HG03280 (cell line): Measurements from ENCODE around the gene PPP2CA.
"Not testable (repeated sequence)": the region's sequence is repeated elsewhere in the genome, so short reads cannot be mapped to it uniquely, and the experiment has no call there.

Experiments
- ATAC-seq: cut with Tn5 transposase; IDR thresholded peaks from one replicate; pipeline ENCODE4 v1.9.1; 2021; ENCODE audit warnings: mild to moderate bottlenecking, moderate library complexity; ENCODE audit not compliant: unreplicated experiment

PPP2CA gene

DNA sequence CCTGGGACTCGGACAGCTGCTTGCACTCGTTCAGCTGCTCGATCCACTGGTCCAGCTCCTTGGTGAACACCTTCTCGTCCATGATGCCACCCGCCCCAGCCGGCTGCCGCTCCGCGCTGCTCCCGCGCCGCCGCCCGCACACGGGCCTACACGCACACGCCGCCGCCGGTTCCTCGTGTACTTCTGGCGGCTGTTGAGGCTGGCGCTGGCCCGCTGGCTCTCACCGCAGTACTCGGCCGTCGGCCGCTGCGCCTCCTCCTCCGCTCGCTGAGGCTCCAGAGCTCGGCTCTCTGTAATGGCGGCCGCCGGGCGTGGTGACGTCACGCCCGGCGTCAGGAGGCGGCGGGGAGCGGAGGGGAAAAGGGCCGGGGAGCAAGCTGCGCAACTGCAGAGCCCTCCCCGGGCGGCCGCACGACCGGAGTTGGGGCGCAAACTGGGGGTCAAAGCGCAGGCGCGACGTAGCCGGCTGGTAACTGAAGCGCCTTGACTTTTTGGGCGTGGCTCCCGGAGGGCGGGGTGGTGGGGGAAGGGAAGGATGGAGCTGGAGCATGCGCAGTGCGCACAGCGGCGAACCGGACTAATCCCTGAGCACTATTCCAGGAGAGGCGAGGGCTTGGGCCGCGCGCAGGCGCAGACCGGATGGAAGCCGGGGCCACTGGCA is at the start of gene PPP2CA:
Gene PPP2CA, minus strand, starts transcription at position 294 of the 661 bp plus-strand sequence. Its CDS starts 212 bp downstream, at position 82.
- peak; percentile 84 for ATAC-seq

DNA sequence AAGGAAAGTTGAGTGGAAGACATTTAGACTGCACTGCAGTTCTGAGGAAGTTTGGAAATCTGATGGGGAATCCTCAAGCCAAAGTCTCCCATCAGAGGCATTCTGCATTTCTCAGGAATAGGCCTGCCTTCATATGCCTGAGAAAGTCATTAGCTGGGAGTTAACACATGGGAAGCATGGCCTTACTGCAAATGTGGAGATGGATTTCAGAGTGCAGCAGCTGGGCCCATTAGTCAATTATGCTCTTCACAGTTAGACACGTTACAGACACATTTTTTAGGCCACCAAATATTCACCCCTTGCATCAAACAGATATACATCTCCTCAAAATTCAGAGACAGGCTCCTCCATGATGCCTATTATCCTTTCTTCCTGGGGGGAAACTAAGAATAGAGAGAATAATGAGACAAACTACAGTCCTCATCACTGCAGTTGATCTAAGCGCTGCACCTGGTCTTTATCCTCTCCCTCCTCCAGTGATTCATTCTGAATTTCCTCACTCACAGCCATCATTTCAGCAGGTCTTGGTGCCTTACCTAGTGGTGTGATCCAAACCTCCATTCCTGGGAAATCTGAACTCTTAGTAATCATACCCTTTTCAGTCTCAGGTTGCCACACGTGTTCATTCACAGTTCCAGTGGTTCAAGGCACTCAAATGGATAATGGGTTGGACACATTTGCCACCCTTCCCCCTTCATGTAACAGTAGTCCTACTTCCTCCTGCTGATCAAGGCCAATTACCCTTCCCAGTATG is 47.9 kb upstream of the PPP2CA start:
- no peak for ATAC-seq

DNA sequence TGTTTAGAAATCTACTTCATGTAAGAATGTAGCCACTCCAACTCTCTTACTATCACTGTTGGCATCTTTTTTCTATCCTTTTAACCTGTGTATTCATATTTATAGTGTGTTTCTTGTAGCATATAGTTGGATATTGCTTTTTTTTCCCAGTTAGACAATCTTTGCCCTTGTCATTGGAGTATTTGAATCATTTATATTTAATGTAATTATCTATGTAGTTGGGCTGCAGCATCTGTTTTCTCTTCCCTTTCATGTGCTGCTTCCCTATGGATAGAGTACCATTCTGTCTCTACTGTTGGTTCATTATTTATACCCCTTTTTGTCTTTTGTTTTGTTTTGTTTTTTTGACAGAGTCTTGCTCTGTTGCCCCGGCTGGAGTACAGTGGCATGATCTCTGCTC is 45.2 kb upstream of the PPP2CA start:
- ATAC-seq: no peak

DNA sequence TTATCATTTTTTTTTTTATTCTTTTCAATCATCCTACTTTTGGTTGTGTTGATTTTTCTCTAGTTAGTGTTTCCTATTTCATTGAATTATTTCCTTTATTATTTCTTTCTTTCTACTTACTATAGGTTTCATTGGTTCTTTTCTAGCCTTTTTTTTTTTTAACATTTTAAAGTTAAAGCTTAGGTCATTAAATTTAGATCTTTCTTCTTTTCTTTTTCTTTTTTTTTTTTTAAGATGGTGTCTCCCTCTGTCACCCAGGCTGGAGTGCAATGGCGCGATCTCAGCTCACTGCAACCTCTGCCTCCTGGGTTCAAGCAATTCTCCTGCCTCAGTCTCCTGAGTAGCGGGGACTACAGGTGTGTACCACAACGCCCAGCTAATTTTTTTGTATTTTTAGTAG is 43.0 kb upstream of the PPP2CA start:
- ATAC-seq: no peak

DNA sequence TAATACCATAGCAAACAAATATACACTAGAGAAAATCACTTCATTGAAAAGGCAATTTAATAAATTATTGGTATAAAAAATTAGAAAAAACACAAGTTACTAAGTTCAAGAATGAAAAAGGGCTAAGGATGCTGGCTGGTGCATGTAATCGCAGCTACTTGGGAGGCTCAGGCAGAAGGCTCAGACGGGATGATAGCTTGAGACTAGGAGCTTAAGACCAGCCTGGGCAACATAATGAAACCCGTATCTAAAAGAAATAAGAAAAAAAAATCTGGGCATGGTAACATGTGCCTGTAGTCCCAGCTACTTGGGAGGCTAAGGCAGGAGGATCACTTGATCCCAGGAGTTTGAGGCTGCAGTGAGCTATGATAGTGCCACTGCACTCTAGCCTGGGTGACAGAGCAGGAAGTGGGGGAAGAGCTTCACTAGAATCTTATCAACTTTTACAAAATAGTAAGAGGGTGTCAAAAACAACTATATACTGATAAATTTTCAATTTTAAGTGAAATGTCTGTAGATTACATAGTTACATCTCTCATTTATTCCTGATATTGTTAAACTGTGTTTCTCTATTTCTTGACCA is 42.2 kb upstream of the PPP2CA start:
- ATAC-seq: no peak

DNA sequence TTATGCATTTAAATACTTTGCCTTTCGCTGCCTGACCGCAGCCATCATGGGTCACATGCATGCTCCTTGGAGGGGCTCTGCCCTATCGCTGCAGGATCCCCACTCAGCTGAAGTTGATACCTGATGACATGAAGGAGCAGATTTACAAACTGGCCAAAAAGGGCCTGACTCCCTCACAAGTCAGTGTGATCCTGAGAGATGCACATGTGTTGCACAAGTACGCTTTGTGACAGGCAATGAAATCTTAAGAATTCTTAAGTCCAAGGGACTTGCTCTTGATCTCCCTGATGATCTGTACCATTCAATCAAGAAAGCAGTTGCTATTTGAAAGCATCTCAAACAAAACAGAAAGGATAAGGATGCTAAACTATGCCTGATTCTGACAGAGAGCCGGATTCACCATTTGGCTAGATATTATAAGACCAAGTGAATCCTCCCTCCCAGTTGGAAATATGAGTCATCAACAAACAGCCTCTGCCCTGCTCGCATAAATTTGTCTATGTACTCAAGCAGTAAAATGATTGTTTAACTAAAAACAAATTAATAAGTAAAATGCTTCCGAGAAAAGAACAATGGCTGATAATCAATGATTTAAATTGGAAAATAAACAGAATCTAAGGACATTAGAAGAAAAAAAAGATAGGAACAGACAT is 41.6 kb upstream of the PPP2CA start:
- no peak for ATAC-seq

DNA sequence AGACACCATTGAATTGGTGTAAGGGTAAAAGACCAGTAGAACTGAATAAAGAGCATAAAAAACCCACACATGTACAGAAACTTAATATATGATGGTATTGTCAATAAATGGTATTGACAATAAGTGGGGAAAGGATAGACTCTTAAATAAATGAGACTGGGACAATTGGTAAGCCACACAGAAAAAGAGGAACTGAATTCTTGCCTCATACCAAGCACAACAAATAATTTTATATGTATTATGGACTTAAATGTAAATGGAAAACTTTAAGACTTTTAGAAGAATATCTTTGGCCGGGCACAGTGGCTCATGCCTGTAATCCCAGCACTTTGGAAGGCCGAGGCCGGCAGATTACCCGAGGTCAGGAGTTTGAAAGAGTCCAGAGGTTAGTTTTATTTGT is 37.9 kb upstream of the PPP2CA start:
- no peak for ATAC-seq

DNA sequence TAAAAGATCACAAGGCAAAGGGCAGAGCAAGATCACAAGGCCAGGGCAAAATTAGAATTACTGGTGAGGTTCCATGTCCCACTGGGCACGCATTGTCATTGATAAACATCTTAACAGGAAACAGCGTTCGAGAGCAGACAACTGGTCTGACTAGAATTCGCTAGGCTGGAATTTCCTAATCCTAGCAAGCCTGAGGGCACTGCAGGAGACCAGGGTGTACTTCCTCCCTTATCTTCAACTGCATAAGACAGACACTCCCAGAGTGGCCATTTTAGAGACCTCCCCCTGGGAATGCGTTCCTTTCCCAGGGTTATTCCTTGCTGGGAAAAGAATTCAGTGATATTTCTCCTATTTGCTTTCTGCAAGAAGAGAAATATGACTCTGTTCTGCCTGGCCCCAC is 36.8 kb upstream of the PPP2CA start:
- not testable (repeated sequence) for ATAC-seq

DNA sequence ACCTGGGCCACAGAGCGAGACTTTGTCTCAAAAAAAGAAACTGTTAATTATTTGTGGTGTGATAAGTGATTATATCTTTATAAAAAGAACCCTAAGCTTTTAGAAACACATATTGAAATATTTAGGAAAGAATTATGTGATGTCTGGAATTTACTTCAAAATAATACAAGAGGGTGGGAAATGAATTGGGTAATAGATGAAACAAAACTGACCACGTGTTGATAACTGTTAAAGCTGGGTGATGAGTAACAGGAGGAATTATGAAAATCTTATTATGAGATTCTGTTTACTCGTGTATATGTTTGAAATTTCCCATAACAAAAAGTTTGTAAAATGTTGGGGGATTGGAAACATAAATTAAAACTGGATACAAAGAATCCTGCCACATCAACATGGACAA is 33.0 kb upstream of the PPP2CA start:
- ATAC-seq: no peak

DNA sequence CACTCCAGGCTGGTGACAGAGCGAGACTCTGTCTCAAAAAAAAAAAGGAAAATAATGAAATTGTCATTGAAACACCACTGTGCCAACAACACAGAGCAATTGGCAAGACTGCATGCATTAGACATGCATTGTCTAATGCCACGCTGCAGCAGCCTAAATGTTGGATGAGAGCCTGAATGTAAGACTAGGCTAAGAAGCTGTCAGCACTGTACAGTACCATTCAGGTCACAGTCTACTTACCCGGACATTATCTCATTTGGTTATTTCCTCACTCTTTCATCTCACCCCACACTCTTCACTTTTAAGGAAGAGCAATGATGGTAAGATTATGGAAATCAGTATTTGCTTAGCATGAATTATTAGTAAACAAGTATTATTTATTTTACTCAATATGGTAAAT is 31.3 kb upstream of the PPP2CA start:
- ATAC-seq: no peak

DNA sequence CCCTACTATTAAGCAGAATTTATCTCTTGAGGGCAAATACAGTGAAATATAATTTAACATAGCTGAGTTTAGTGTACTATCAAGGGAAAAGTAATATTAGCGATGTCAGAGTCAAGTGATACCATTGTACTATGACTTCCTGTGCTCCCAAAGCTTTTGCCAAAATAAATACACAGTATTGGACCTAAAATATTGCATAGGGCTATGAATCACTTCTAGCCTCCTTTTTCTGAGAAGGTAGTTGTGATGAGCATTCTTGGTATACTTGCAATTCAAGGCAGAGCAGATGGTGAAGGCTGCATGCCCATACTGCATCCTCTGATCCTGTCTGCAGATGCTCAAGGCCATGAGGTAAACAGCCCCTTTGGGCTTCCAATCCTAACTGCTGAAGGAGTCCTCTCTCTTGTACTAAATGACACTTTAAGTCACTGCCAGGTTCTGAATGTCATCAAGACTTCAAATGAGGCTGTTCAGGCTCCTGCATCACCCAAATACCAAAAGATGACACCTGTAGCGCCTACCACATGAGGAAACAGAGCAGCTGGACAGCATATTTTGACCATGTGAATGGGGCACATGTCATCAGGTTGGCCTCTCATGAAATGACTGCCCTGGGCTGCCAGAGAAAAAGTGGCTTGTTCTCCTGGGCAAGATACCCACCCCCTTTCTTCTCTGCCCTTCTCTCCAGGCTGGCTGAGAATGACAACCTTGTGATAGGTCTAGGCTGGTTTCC is 29.7 kb upstream of the PPP2CA start:
- ATAC-seq: no peak

DNA sequence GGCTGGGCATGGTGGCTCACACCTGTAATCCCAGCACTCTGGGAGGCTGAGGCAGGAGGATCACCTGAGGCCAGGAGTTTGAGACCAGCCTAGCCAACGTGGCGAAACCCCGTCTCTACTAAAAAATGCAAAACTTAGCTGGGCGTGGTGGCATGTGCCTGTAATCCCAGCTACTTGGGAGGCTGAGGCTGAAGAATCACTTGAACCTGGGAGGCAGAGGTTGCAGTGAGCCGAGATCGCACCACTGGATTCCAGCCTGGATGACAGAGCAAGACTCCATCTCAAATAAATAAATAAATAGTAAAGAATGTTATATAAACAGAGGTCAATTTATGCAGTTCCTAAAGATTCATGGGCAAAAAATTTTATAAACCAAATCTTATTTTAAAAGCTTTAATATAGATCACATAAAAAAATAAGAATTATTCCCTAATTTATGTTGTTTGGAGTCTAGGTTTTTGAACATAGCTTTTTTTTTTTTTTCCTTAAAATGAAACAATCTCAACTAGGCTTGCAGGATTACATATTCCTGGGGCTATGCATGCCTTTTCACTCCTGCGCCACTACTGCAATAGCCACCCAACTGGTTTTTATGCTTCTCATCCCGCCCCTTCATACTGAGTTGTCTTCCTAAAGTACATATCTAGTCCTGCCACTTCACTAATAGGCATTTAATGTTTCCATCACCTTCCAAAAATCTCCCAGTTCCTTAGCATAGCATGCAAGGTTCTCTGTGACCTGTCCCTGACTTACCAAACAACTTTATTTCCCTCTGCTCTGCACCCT is 27.7 kb upstream of the PPP2CA start:
- ATAC-seq: not testable (repeated sequence)

DNA sequence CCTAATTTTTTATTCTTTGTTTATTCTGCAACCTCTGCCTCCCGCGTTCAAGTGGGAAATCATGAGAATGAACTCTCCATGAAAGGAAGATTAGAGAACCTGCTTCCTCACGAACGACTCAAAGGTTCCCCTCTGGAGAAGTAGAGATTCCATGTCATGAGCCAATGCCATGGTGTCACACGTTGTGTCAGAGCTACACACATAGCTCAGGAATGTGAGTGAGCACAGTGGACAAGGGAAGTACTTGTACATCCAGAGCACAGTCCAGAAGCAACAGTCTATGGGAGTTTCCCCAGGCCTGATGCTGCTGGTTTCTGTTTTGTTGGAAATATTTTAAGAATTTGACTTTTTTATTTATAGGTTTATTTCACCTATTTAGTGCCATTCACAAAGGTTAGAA is 26.8 kb upstream of the PPP2CA start:
- ATAC-seq: no peak

DNA sequence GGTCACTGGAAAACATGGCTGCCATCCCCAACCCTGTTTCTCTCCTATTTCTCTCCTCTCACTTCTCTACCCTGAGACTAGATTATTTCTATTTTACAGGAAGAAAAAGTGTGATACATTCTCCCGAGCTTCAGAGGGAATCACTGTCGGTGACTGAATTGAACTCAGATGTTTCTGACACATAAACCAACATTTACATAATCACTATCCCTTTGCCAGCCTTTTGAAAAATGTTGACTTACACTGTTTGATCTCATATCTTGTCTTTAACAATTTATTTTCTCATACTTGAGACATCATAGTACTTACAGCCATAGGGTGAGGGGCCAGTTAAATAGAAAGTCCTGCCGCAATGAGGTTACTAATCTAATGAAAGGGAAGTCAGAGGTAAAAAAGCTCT is 25.1 kb upstream of the PPP2CA start:
- no peak for ATAC-seq

DNA sequence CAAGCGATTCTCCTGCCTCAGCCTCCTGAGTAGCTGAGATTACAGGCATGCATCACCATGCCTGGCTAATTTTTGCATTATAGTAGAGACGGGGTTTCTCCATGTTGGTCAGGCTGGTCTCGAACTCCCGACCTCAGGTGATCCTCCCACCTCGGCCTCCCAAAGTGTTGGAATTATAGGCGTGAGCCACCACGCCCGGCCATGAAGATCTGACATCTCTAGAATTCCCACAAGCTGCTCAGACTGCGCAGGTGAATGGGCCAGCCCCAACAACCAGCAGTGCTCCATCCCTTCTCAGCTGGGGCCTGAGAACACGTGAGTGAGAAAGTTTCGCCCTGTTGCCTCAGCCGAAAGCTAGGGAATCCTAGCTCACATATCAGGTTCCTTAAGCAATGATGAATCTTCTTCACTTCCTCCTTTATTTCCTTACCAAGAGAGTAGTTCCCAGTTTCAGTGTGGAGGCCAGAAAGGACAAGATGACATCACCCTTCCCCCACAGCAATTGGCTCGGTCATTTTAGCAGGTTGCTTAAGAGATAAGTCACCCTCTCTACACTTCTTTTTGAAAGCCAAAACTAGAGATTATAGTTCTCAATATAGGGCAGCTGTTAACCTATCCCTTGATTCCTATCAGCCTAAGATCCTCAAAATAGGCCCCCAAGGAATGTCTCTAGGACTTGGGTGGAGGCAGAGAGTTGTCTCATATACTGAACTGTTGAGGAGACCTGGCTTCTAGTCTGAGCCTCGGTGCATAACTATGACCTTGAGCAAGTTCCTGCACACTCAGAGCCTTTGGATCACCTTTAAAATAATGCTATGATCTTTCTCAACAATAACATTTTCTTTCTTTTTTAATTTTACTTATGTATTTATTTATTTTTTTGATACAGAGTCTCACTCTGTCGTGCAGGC is 23.9 kb upstream of the PPP2CA start:
- no peak for ATAC-seq

DNA sequence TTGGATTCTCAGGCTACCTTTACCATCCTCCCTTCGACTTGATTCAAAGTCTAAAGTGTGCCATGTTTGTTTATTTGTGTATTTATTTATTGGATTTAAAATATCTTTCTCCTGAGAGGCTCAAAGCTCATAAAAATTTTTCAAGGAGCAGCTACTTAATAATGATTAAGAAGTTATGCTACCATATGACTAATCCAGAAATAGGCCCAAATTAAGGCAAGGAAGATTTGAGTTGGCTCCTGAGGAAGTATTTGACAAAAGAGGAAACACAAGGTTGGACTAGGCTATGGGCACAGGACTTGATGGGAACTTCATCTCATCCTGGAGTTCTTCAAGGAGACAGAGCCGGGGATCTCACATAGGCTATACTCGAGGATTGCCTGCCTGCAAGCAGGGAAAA is 22.4 kb upstream of the PPP2CA start:
- no peak for ATAC-seq

DNA sequence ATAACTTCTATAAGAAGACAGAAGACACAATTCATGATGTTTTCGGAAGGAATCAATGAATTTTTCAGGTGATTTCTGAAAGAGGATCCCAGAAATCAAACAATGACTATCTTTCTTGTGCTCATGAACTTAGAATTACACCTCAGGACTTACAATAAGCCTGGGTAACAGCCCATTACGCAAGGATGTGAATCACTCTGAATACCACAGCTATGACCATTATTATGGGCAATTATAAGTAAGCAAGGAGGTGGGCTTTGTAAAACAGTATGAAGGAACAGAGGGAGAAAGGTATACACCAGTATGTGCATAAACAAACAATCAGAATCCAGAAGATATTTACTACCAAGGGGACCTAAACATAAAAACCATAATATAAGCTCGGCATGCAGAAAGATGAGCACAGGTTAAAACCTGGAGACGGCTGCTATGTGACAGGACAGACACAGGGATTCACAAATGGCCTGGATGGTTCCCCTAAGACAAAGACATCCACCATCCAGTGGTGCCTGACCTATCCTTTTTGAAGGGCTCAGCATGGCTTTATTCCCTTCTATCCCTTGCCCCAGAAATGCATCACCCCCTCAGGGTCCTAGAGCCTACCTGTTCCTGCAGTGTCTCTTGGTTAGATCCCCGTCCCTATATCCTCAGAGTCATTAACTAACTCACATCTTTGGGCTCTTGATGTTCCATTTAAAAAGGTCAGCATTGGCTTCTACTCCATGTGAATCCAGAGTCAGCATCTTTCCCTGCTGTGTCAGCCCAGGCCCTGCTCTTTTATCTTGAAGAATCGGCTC is 21.8 kb upstream of the PPP2CA start:
- no peak for ATAC-seq

DNA sequence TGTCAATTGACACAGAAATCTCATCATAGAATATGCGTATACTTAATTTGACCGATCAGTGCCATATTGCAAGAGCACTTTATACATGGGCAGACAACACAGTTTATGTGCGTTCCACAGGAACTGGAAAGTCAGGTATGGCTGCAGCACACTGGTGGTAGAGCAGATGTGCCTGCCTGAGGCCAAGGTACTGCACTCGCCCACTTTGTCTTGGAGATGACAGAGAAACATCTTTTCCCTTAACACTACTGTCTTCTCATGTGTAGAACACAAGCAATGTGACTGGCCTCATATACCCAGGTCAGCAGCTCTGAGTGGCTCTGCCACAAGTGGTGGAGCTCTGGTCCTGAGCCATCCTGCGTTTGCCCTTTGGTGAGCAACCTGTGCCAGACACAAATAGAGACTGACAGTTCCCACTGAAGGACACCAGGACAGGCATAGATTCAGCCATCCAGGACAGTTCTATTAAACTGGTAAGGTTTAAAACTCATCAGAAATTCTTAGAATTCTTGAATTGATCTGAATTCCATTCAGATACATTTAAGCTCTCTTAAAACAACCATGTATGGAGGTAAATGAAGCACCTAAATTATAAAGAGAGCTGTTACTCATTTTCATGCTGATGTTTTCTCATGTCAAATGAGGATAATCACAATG is 21.0 kb upstream of the PPP2CA start:
- no peak for ATAC-seq
